ENCODE data around the gene ZNF764. TPM values are rescaled to one million over a fixed set of nuclear protein-coding genes. Genes with fewer than 3 reads are reported as not detected.

Gene ZNF764
- total RNA-seq, 1 experiment from 2014 or later: 9.1 TPM

DNA sequence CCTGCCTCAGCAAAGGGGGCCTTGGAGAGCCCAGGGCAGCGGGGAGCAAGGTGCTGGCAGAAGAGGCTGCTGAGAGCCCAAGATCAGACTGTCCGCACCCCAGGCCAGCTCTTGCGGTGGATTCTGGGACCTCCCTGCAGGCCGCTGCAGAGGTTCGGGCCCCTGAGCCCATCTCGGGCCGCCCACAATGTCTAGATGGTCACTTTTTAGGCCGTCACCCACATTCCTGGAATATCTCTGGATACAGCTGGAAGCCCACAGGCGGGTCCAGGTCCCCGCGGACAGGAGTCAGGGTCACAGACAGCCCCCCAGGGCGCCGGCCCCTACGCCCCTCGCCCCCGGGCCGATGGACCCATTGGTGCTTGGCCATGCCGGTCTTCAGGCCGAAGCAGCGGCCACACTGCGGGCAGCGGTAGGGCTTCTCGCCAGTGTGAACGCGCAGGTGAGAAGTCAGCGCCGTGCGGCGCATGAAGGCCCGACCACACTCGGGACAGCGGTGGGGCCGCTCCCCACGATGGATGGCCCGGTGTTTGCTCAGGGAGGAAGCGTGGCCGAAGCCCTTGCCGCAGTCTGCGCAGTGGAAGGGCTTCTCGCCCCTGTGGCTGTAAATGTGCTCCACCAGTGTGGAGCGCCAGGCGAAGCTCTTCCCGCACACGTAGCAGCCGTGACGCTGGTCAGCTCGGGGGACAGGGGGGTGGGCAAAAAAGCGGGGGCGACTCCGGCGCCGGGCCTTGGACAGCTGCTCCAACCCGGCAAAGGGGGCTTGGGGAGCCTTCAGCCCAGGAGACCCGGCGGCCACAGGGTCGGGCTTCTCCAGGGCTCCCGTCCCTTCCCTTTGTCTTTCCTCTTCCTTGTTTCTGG is 25.7 kb downstream of the ZNF764 start:
- Histone ChIP-seq H3K79me2 (ENCODE audit: insufficient read depth, low read length) (no peaks in the 10 kb centered on the region; the same call in 1 of the 2 replicates), H3K27ac (ENCODE audit: low read depth, low read length) (no peak overlapping the region), H2AFZ (ENCODE audit: low read depth, low read length, poor library complexity, severe bottlenecking) (no peak overlapping the region), H3K4me3 (replicated peaks in 1 of 2; ENCODE audit: low read depth in 1 of 2, low read length in 2 of 2) (no peak overlapping the region), H3K4me2 (ENCODE audit: low read length) (no peak overlapping the region), H3K9ac (ENCODE audit: low read length) (no peak overlapping the region), H3K36me3 (ENCODE audit: control insufficient read depth in 1 of 2, insufficient read depth in 2 of 2, low read length in 2 of 2) (no peaks in the 10 kb centered on the region), H3K27me3 (ENCODE audit: insufficient read depth, low read length) (no peaks in the 10 kb centered on the region), H3K9me2 (ENCODE audit: insufficient read depth) (no peaks in the 10 kb centered on the region), H4K20me1 (ENCODE audit: insufficient read depth) (no peaks in the 10 kb centered on the region), H3K4me1 (ENCODE audit: control insufficient read depth in 1 of 2, insufficient read depth in 2 of 2, low read length in 2 of 2) (peaks cover 12 to 41% of the 10 kb centered on the region in 2 experiments), H3K9me3 (ENCODE audit: control insufficient read depth in 1 of 2, insufficient read depth in 1 of 2, low read depth in 1 of 2, low read length in 2 of 2) (no peaks in the 10 kb centered on the region)
- TF ChIP-seq SIN3A (IDR thresholded peaks at IDR 0.05; ENCODE audit: low read depth) (no peak), EGR1 (IDR thresholded peaks at IDR 0.05; ENCODE audit: low read depth) (no peak), POLR2A (IDR thresholded peaks at IDR 0.05; ENCODE audit: borderline replicate concordance, extremely low read depth, insufficient read depth, insufficient read length) (no peak), SP1 (IDR thresholded peaks at IDR 0.05; ENCODE audit: low read depth) (no peak)
- ATAC-seq (no peak), DNase-seq (ENCODE audit: low read depth, low spot score) (no peak)
- intact Hi-C loops (cut with micrococcal nuclease): no loop called here
- ChIA-PET CTCF (no interaction called here), RAD21 (ENCODE audit: low non-redundant PET in 1 of 2, low total read pairs in 2 of 2, uncharacterized antibody in 2 of 2, unreplicated experiment in 2 of 2) (no interaction called here), POLR2A (no interaction called here)
- BruUV-seq (replicated peaks): no TSS peak

DNA sequence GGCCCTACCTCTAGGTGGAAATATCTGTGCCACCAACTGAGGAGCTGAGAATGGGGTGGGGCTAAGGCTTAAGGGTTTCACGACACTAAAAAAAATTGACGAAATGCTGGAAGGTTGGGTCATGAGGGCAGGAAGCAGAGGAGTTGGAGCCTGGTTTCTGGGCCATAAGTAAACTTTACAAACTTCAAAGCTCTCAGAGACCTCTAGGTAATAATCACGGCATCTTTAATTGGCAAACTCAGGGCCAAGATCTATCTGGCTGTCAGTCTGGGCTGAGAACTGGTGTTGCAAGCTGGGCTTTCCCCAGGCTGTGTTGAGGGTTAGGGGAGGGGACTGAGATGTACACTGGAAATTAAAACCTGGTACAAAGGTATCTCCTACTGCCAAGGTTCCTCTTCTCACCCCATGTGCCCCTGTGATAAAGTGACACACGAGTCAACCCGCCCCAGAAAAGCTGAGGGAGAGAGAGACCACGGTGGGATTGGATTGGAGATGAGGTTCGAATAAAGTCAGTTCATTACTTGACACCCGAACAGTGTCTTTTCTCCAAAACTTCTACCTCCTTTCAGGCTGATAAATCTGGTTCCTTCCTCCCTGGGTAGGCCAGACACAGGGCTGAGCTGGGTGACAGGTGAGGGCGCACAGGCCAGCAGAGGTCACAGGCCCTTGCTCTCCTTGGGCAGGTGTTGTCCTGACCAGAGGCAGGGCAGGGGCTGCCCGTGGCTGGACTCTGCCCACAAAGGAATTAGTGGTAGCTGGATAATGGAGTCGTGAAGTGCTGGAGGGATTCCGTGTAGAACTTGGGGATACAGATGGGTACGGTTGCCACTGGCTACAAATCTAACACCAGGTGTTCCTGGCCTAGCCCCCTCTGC is 27.8 kb downstream of the ZNF764 start:
- peaks cover 8% of the 10 kb centered on the region for H3K79me2 ChIP-seq (ENCODE audit: insufficient read depth, low read length)
- ChIA-PET RAD21 (ENCODE audit: low non-redundant PET in 1 of 2, low total read pairs in 2 of 2, uncharacterized antibody in 2 of 2, unreplicated experiment in 2 of 2) (no interaction called here), POLR2A (no interaction called here), CTCF (no interaction called here)
- H3K9ac ChIP-seq (ENCODE audit: low read length): no peak overlapping the region
- H3K9me3 ChIP-seq (ENCODE audit: control insufficient read depth in 1 of 2, insufficient read depth in 1 of 2, low read depth in 1 of 2, low read length in 2 of 2): no peaks in the 10 kb centered on the region
- ATAC-seq: no peak
- no peaks in the 10 kb centered on the region for H3K9me2 ChIP-seq (ENCODE audit: insufficient read depth)
- no TSS peak for BruUV-seq (replicated peaks)
- intact Hi-C loops (cut with micrococcal nuclease): no loop called here
- no peak overlapping the region for H2AFZ ChIP-seq (ENCODE audit: low read depth, low read length, poor library complexity, severe bottlenecking)
- no peak overlapping the region for H3K4me2 ChIP-seq (ENCODE audit: low read length)
- H3K4me3 ChIP-seq (replicated peaks in 1 of 2; ENCODE audit: low read depth in 1 of 2, low read length in 2 of 2): no peak overlapping the region
- DNase-seq (ENCODE audit: low read depth, low spot score): no peak
- no peaks in the 10 kb centered on the region for H3K36me3 ChIP-seq (ENCODE audit: control insufficient read depth in 1 of 2, insufficient read depth in 2 of 2, low read length in 2 of 2)
- H3K27me3 ChIP-seq (ENCODE audit: insufficient read depth, low read length): no peaks in the 10 kb centered on the region
- no peaks in the 10 kb centered on the region for H4K20me1 ChIP-seq (ENCODE audit: insufficient read depth)
- H3K27ac ChIP-seq (ENCODE audit: low read depth, low read length): no peak overlapping the region
- H3K4me1 ChIP-seq (ENCODE audit: control insufficient read depth in 1 of 2, insufficient read depth in 2 of 2, low read length in 2 of 2): peaks cover 9 to 43% of the 10 kb centered on the region in 2 experiments
- TF ChIP-seq SIN3A (IDR thresholded peaks at IDR 0.05; ENCODE audit: low read depth): no peak
- no peak for TF ChIP-seq EGR1 (IDR thresholded peaks at IDR 0.05; ENCODE audit: low read depth)
- TF ChIP-seq EZH2 (IDR thresholded peaks at IDR 0.05): no peak
- no peak for TF ChIP-seq CEBPB (IDR thresholded peaks at IDR 0.05; ENCODE audit: low read depth)
- no peak for TF ChIP-seq ZBTB33 (IDR thresholded peaks at IDR 0.05; ENCODE audit: extremely low read depth, insufficient replicate concordance, low read length)
- no peak for TF ChIP-seq EZH2phosphoT487 (IDR thresholded peaks at IDR 0.05; ENCODE audit: borderline replicate concordance)
- TF ChIP-seq, protein P1, sequence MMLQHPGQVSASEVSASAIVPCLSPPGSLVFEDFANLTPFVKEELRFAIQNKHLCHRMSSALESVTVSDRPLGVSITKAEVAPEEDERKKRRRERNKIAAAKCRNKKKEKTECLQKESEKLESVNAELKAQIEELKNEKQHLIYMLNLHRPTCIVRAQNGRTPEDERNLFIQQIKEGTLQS (IDR thresholded peaks at IDR 0.05): no peak
- TF ChIP-seq REST (IDR thresholded peaks at IDR 0.05; ENCODE audit: low read depth): no peak
- TF ChIP-seq POLR2A (IDR thresholded peaks at IDR 0.05; ENCODE audit: borderline replicate concordance, extremely low read depth, insufficient read depth, insufficient read length): no peak
- no peak for TF ChIP-seq YY1 (IDR thresholded peaks at IDR 0.05; ENCODE audit: extremely low read depth, insufficient replicate concordance, low read depth, low read length)

Measured in HCT116 (cell line).